SW 1271 (cell line): Measurements from ENCODE around the gene LAIR2.
"Not testable (repeated sequence)": the region's sequence is repeated elsewhere in the genome, so short reads cannot be mapped to it uniquely, and the experiment has no call there.

Source experiments
- DNase-seq, 2 experiments: peaks; one replicate each; lab custom pipeline; 2025; lab: John Stamatoyannopoulos, UW

LAIR2 gene

DNA sequence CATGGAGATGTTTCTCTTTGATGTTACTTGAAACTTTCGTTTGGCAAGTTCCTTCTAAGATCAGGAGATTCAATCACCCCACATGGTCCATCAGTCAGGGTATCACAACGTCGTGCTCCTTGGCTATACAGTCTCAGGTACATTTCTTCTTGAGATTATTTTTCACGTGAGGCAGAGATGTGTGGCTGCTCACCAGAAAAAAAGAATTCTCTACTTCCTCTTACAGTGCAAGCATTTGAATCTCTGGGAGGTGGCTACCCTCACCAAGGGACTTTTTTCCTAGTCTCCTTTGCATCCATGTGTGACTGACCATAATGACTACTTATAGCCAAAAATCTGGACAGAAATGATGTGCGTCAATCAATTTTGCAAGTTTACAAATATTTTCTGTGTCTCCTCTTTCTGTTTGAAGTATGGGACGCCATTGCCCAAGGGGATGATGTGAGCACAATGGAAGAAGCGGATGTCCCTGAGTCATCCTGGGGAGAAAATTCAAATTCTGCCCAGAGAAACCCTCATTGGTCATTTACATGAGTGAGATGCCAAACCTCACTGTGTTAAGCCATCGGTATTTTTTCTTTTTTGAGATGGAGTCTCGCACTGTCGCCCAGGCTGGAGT, 8.6 kb upstream of the LAIR2 start:
- DNase-seq, result no peak

DNA sequence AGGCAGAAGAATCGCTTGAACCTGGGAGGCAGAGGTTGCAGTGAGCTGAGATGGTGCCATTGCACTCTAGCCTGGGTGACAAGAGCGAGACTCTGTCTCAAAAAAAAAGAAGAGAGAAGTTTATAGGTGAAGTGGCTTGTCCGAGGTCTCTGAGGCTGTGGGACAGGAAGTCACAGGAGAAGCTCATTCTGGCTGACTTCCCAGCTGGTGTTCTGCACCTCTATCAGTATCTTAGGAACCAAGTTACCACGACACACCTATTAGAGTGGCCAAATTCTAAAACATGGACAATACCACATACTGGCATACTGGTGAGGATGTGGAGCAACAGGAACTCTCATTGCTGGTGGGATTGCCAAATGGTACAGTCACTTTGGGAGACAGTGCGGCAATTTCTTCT, 7.3 kb upstream of the LAIR2 start:
- DNase-seq, result not testable (repeated sequence)

DNA sequence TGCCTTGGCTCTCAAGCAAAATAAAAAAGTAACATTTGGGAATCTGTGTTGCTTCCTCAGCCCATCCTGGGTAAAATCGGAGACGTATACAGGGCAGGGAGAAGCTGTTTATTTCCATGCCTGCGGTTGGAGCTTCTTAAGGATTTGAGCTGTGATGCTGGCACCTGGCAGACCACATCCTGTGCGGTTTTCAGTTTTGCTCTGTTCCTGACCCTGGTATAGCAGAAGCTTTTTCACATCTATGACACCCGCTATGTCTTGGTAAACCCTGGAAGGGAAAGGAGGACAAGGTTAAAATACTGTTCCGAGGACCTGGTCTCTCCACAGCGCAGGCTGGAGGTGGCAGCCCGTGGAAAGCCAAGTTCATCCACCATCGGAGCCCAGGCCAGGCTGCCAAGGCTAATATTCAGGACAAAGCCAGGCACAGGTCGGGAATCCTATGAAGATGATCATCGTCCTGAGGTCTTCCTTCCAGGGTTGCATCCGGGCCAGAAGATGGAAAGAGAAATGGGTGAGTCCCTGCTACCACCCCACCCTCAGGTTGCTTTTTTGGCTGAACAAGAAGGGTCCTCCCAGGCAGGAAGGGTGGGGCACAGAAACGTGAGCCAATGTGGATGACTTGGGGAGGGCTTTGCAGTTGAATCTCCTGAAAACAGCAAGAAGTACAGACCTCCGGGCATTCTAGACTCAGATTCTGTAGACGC, 4.7 kb upstream of the LAIR2 start:
- not testable (repeated sequence) for DNase-seq

DNA sequence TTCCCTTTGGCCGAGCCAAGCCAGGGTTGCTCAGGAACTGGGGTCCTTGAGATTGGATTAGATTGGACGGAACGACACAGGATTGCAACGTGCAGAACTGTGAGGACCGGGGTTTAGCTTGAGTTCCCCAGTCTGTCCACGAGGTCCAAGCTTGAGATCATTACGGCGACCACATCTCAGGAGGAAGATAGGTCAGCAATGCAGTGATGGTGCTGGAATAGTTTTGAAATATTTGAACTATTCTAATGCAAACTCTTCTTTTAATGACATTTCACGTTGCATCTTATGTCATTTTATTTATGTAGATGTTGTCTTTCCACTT, 4.2 kb upstream of the LAIR2 start:
- not testable (repeated sequence) for DNase-seq

DNA sequence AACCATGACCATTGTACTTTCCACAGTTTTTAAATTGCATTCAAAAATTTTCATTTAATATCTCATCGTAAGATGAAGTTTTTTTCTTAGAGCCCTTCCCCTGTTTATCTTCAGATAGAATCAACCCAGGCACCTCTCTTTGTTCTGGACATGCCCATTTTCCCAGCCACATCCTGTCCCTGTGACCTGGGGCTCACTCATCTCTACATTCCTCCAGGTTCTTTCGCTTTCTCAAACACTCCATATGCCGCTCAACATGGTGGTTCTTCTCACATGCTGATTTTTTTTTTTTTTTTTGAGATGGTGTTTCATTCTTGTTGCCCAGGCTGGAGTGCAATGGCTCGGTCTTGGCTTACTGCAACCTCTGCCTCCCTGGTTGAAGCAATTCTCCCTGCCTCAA, 2.9 kb downstream of the LAIR2 start:
- DNase-seq, result not testable (repeated sequence)

DNA sequence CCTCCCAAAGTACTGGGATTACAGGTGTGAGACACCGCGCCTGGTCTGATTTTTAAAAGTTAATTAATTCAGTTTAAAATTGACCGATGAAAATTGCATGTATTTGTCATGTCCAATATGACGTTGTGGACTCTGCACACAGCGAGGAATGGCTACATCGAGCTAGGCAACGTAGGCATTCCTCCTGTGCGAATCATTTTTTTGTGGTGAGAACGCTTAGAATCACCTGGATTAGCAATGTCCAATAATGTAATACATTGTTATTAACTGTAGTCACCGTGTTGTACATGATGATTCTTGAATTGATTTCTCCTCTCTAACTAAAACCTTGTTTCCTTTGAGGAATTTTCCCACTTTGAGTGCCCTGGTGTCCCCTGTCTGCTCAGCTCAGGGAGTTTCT, 3.4 kb downstream of the LAIR2 start:
- DNase-seq, result no peak

DNA sequence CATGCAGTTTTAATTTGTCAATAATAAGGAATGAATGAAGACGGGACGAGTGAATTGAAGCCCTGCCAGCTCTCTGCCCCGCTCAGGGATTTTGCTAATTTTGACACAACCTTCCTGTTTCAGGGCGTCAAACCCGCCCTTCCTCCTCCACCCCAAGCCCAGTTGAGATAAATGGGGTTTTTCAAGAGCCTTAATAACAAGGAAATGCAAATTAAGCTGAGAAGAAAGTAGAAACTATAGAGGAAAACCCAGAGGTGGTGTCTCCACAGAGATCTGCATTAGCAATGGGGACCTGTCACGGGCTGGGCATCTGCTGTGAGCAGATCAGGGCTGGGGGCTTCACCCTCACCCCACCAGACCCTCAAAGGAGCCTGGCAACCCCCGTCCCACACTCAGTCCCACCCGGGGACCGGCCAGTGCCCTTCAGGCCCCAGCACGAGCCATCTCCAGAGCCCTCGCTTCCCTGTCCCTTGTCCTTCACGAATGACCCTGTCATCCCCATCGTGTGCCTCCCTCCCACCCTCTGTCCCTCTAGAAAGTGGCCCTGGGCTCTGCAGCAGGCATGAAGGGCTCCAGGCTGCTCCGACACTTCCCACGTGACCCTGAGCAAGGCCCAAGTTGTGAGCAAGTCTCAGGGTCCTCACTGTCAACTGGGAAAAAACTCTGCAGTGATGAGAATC, 4.5 kb downstream of the LAIR2 start:
- not testable (repeated sequence) for DNase-seq

DNA sequence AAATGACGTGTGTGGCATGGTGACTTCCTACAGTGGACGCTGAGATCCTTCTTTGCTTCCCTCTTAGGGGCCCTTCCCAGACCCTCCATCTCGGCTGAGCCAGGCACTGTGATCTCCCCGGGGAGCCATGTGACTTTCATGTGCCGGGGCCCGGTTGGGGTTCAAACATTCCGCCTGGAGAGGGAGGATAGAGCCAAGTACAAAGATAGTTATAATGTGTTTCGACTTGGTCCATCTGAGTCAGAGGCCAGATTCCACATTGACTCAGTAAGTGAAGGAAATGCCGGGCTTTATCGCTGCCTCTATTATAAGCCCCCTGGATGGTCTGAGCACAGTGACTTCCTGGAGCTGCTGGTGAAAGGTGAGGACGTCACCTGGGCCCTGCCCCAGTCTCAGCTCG, 5.2 kb downstream of the LAIR2 start:
- DNase-seq, result no peak

DNA sequence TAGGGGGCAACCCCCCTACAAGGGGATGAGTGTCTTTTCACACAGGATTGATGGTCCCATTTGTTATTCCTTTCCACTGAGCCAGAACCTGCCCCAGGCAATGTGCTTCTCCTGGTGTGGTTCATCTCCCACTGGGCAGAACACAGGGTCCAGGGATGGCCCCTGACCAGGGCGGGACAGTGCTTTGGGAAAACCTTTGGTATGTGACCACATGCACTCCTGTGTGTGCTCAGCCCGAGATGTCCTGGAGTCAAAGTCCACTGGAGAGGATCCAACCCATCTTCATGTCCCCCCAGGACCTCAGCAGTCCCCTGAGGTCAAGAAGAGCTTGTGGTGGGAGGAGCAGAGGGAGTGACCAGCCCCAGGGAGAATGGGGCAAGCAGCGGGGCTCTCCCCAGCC, 5.9 kb downstream of the LAIR2 start:
- DNase-seq, result not testable (repeated sequence)

DNA sequence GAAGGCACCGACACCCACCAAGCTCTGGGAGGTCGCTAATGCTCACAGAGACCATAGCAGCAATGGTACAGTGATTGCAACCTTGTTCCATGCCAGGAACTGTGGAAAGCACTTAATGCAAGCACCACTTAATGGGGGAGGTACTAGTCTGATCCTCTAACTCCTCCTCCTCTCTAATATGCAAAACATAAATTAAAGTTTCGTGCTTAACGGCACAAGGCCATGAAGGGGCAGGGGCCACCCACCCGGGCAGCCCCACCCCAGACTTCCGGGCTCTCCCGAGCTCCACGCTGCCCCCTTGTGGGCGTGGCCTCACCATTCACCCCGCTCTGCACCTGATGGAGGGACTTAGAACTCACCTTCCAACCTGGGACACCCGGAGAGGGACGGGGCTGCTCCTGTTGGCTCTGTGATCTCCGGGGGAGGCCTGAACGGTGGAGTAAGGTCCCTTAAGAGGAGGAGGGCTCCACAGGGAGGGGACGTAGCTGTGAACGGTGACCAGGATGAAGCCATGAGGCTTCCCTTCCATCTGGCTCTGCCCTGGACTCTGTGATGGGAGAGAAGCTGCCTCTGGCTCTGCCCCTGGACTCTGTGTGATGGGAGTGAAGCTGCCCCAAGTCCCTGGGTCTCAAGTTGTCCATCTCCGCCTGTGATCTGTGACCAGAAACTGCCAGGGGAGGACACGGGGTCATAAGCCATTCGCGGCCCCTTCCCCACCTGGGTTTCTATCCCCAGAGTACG, 6.7 kb downstream of the LAIR2 start:
- not testable (repeated sequence) for DNase-seq

DNA sequence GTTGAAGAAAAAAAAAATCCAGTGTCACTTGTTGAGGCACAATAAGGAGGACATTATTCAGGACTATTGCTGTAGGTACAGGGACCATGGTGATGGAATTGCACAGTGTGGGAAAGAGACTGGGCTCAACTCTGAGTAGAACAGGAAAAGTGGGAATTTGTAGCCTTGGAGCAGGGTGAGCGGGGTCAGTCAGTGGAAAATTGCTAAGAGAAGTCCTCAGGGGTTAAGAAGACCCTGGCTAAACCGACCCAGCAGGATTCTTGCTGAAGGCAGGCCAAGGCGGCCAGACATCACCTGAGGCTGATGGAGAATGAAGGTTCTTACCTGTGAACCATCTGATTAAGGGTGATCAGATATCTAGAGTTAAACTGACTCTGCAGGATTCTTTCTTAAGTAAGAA, 12.5 kb downstream of the LAIR2 start:
- no peak for DNase-seq

DNA sequence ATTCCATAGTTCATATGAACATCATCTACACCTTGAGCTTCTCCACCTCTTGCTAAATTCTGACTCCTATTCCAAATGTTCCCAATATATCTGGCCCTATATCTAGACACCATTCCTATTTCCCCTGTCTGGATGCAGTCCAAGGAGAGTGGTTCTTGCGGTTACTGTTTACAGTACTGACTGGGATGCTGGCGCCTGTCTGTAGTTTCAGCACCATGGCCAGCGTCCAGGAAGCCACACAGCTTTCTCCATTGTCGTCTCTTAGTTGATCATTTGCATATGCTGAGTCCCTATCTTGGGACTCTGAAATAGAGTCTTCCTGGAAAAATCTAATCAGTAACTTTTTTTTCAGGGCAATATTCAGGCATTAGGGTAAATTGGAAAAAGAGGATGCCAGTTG, 14.9 kb downstream of the LAIR2 start:
- peak in 1 of 2 experiments; percentile 11 for DNase-seq

DNA sequence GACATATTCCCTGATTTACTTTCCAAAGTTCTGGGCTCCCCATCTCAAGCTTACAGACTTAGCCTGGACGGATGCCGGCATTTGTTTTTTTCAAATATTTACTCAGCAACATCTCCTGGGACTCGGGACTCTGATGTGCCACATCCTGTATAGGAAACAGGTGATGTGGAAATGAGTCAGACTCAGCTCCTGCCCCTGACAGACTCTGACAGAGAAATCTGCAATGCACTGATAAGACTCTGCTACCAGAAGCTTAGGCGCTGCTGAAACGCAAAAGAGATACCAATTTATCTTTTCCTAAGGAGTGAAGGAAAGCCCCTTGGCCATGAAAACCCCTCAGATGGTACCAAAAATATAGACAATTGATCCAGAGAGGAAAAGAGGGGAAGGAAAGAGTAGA, 16.2 kb downstream of the LAIR2 start:
- DNase-seq, result peak; percentile 39 to 64

DNA sequence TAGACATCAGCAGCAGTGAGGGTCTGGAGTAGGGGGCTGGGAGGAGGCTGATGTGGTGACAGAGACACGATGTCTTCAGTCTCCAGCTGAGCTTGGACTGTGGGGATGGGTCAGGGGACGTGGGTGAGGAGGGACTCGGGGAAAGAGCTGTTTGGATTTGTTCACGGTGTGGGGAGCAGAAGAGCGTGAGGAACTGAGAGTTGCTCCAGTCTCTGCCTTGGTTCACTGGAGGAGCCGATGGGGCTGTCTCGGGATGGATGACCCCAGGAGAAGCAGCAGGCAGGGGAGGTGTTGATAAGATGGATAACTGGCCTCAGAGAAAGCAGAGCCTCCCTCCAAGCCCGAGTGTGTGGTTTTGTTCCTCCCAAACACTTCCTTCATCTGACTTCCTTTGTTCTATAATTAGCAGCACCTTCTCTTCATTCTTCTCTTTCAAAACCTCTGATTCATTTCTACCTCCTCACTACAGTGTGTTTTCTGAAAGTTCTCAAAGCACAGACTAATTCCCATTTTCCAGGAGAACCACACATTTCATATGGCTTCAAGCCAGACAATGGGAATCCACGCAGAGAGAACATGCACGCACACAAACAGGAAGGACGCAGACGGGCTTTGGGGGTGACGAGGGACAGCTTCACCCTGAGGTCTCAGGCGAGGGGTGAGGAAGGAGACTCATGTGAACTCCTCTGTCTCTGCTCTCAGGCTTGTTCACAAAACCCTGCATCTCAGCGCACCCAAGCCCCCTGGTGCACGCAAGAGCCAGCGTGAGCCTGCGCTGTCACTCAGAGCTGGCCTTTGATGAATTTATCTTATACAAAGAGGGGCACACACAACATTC, 18.6 kb downstream of the LAIR2 start:
- no peak for DNase-seq

DNA sequence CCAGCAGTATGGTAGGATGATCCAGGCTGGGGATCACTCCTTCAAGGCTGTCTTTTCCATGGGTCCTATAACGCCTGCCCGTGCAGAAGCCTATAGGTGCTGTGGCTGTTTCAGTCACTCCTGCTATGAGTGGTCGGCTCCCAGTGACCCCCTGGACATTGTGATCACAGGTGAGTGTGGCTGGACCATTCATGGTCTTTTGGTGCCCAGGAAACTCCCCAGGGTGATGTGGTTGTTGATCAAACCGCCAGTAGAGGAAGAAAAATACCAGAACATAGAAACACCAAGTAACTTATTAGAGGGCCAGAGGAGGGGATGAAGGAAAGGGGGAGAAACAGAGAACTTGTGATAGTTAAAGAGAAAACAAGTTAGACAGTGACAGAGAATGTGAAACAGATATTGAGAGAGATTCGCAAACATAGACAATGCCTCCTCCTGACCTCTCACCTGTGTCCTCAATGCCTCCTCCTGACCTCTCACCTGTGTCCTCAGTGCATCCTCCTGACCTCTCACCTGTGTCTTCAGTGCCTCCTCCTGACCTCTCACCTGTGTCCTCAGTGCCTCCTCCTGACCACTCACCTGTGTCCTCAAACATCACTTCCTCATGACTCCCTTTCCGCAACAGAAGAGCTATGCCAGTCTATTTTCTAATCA, 19.4 kb downstream of the LAIR2 start:
- no peak for DNase-seq

DNA sequence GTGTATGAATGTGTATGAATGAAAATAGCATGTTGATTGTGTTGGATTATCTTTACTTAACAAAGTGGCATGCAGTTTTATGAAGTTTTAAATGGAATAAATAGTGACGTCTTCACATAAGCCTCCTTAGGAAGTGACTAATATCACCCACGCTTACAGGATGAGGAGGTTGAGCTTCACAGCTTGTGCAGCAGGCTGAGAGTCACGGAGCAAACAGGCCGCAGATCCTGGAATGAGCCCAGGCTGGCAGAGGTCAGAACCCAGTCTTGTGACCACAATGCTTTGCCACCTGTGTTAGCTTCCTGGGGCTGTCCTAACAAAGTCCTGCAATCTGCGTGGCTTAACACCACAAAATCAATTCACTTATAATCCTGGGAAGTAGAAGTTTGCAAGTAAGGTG, 20.8 kb downstream of the LAIR2 start:
- peak; percentile 47 to 71 for DNase-seq

DNA sequence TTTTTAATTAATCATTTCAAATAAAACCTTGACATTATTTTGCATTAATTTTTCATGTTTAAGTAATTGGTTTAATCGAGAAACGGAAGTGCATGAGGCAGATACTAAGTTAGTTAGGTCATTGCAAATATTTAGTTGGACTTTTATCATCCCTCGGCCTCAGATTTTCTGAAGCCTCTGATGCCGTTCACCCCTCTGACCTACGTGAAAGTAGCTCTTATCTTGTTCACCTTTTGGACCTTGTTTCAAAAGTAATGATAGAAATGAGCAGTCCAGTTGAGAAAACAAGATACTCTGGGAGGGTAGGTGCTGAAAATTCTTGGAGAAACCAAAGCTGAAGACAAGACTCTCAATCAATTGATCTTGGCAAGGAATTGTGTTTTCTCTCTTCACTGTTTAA, 23.0 kb downstream of the LAIR2 start:
- no peak for DNase-seq

DNA sequence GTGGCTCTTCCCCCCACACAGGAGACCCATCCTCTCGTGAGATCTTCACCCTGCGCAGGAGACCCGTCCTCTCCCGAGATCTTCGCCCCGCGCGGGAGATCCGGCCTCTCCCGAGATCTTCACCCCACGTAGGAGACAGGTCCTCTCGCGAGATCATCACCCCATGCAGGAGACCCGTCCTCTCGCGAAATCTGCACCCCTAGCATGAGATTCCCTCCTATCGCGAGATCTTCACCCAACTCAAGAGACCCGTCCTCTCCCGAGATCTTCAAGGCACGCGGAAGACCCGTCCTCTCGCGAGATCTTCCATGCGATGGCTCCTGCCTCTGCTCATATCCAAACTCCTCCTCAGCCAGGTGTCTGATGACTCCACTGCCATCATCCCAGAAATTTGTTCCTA, 24.3 kb downstream of the LAIR2 start:
- no peak for DNase-seq

DNA sequence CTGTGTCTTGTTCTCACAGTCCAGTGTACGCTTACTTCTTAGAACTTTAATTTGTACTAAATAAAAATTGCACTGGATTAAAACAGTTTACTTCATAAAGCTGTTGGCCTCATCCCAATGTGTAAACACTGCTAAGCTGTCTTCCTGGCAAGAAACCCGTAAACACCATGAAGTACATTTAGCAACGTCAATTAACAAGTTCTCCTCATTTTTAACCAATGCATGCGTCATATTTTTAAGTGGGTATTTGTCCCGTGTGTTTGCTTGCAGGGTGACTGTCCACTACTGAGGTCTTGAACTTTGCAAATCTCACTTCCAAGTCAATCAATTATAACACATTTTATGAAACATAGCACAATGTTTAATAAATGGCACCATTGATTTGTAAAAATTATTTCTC, 28.2 kb downstream of the LAIR2 start:
- DNase-seq, result no peak

DNA sequence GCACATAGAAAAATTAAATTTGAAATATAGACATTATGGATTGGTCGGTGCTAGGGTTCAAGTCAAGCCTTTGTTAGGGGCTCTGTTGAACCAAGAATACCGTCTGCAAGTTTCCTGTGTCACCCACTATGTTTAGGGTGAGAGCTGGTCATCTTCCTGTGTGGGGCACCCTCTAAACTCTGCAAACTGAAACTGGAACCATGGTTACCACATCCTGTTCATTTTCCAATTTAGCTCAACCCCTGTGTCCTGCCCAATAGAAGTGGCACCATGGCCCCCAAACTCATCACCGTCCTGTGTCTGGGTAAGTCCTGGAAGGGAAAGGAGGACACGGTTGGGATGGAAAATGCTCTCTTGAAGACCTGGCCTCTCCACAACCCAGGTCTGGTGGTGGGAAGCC, 29.9 kb downstream of the LAIR2 start:
- no peak for DNase-seq

DNA sequence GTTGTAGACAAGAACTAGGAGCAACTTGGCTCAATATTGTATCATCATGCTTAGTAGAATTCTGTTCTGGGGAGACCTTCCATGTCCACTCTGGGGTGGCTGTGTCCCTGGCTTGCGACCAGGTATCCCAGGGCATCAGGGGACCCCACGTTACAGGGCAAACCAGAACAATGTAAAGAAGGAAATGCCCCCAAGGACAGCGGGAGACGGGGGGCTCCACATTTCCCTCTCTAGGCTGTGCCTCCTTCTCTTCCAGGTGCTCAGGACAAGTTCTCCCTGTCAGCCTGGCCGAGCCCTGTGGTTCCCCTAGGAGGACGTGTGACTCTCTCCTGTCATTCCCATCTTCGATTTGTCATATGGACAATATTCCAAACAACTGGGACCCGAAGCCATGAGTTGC, 30.8 kb downstream of the LAIR2 start:
- no peak for DNase-seq
